ENCODE results near the gene FAM120A.

Gene FAM120A

DNA sequence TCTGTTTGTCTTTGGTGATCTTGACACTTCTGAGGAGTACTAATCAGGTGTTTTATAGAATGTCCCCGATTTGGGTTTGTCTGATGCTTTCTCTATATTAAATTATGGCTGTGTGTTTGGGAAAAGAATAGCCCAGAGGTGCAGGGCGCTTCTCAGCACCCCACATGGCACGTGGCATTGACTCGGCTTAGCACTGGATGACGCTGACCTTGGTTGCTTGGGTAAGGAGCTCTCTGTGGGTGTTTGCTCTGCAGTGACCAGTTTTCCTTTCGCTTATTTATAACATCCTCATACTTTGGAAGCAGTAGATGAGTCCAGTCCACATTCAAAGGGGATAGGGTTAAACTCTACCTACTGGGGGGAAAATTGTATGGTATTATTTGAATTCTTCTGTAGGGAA lies 14.4 kb downstream of the FAM120A start:
- no peak overlapping the region for H4K8ac ChIP-seq (ENCODE audit: low read length)
- no peak overlapping the region for H2BK120ac ChIP-seq (ENCODE audit: low read depth, low read length)
- H3K27me3 ChIP-seq (ENCODE audit: control insufficient read depth in 1 of 2, insufficient read depth in 1 of 2, low read length in 2 of 2) = no peaks in the 10 kb centered on the region
- H2BK5ac ChIP-seq (ENCODE audit: low read depth, low read length, poor library complexity, severe bottlenecking) = no peak overlapping the region
- H3K14ac ChIP-seq (ENCODE audit: low read length in 2 of 2) = no peak overlapping the region
- no peaks in the 10 kb centered on the region for H3K9me3 ChIP-seq (ENCODE audit: control insufficient read depth, low read length)
- peaks cover 16% of the 10 kb centered on the region for H3K4me1 ChIP-seq (ENCODE audit: control insufficient read depth, insufficient read depth, low read depth, low read length)
- no peak overlapping the region for H3K18ac ChIP-seq (ENCODE audit: low read depth in 1 of 2, low read length in 2 of 2)
- no peak overlapping the region for H3K4ac ChIP-seq (ENCODE audit: low read depth in 1 of 2, low read length in 2 of 2)
- H3K36me3 ChIP-seq (ENCODE audit: control insufficient read depth in 1 of 2, insufficient read depth in 2 of 2, low read depth in 1 of 2, low read length in 2 of 2) = no peaks in the 10 kb centered on the region
- DNase-seq = no peak
- H3K79me1 ChIP-seq (replicated peaks; ENCODE audit: low read length, poor library complexity, severe bottlenecking) = peaks cover 3% of the 10 kb centered on the region
- H3K27ac ChIP-seq (ENCODE audit: low read length, poor library complexity, severe bottlenecking) = no peak overlapping the region
- H2AFZ ChIP-seq (ENCODE audit: low read depth, low read length) = no peak overlapping the region
- H4K91ac ChIP-seq (ENCODE audit: low read length) = no peak overlapping the region
- H2BK12ac ChIP-seq (ENCODE audit: low read length in 2 of 2) = no peak overlapping the region
- no peak overlapping the region for H3K4me3 ChIP-seq (ENCODE audit: insufficient read depth in 1 of 2, low read depth in 1 of 2, low read length in 2 of 2)
- H2AK5ac ChIP-seq (ENCODE audit: low read length, severe bottlenecking) = no peak overlapping the region
- WGBS = 93% methylated on average over 4 of the region's 6 CpGs
- H3K23ac ChIP-seq (ENCODE audit: low read length in 2 of 2) = no peak overlapping the region
- H2BK15ac ChIP-seq (ENCODE audit: low read depth, poor library complexity, severe bottlenecking) = no peak overlapping the region
- H3K4me2 ChIP-seq (ENCODE audit: low read length, poor library complexity, severe bottlenecking) = no peak overlapping the region
- no peak overlapping the region for H3K9ac ChIP-seq (ENCODE audit: low read length)

DNA sequence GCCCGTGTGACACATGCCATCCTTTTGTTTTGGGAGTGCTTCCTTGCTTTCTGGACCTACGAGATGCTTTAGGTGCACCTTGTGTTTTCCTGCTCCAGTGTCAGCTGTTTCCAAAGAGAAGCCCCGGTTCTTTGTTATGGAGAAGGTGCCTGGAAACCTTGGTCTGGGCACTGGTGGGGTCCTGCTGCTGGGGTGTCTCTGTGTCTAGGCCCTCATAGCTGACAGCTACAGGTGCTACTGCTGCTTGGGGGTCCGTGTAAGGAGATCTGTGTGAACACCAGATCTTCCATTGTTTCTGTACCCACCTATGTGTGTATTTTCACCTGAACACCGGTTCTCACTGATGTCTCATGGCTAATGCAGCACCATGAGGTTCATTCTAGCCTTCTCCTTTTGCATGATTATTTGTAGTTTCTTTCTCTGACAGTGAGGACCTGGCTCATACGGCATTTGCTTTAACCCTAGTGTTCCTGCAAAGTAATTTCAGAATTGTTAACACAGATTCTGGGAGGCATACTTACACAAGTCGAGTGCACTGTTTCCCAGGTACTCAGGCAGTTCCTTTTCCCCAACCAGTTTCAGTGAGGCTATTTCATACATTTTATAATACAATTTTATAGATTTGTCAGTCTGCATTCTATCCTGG lies 15.1 kb downstream of the FAM120A start:
- H2BK5ac ChIP-seq (ENCODE audit: low read depth, low read length, poor library complexity, severe bottlenecking) = no peak overlapping the region
- H3K4me3 ChIP-seq (ENCODE audit: insufficient read depth in 1 of 2, low read depth in 1 of 2, low read length in 2 of 2) = no peak overlapping the region
- no peak overlapping the region for H2BK120ac ChIP-seq (ENCODE audit: low read depth, low read length)
- no peaks in the 10 kb centered on the region for H3K27me3 ChIP-seq (ENCODE audit: control insufficient read depth in 1 of 2, insufficient read depth in 1 of 2, low read length in 2 of 2)
- H3K79me1 ChIP-seq (replicated peaks; ENCODE audit: low read length, poor library complexity, severe bottlenecking) = peaks cover 3% of the 10 kb centered on the region
- H4K91ac ChIP-seq (ENCODE audit: low read length) = no peak overlapping the region
- H3K18ac ChIP-seq (ENCODE audit: low read depth in 1 of 2, low read length in 2 of 2) = no peak overlapping the region
- H3K14ac ChIP-seq (ENCODE audit: low read length in 2 of 2) = peak overlapping the region in 1 of 2 experiments; percentile 12
- H3K9me3 ChIP-seq (ENCODE audit: control insufficient read depth, low read length) = no peaks in the 10 kb centered on the region
- no peak overlapping the region for H2BK12ac ChIP-seq (ENCODE audit: low read length in 2 of 2)
- no peak overlapping the region for H2AFZ ChIP-seq (ENCODE audit: low read depth, low read length)
- H3K9ac ChIP-seq (ENCODE audit: low read length) = no peak overlapping the region
- H3K36me3 ChIP-seq (ENCODE audit: control insufficient read depth in 1 of 2, insufficient read depth in 2 of 2, low read depth in 1 of 2, low read length in 2 of 2) = peaks cover 0 to 5% of the 10 kb centered on the region in 2 experiments
- H3K4me2 ChIP-seq (ENCODE audit: low read length, poor library complexity, severe bottlenecking) = no peak overlapping the region
- H4K8ac ChIP-seq (ENCODE audit: low read length) = no peak overlapping the region
- H3K4me1 ChIP-seq (ENCODE audit: control insufficient read depth, insufficient read depth, low read depth, low read length) = peaks cover 16% of the 10 kb centered on the region
- peak overlapping the region in 1 of 2 experiments; percentile 72 for H3K23ac ChIP-seq (ENCODE audit: low read length in 2 of 2)
- no peak for DNase-seq
- 63% methylated on average over 6 of the region's 7 CpGs for WGBS
- no peak overlapping the region for H3K27ac ChIP-seq (ENCODE audit: low read length, poor library complexity, severe bottlenecking)
- H2BK15ac ChIP-seq (ENCODE audit: low read depth, poor library complexity, severe bottlenecking) = no peak overlapping the region
- H2AK5ac ChIP-seq (ENCODE audit: low read length, severe bottlenecking) = no peak overlapping the region
- peak overlapping the region in 1 of 2 experiments; percentile 50 for H3K4ac ChIP-seq (ENCODE audit: low read depth in 1 of 2, low read length in 2 of 2)

DNA sequence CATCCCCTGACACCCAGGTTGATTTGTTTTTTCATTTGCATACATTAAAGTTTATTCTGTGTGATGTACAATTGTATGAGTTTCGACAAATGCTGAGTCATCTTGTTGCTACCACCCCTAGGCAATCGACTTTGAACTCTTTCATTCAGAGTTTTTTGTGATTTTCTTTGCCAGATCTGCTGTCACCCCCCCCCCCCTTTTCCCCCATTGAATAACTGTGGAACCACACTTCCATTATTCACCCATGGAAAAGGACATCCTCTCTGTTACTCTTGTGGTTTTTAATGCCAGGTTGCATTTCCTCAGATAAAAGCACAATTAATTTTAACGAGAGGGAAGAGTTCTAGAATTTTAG lies 15.6 kb downstream of the FAM120A start:
- Histone ChIP-seq H3K14ac (ENCODE audit: low read length in 2 of 2) (no peak overlapping the region), H3K9me3 (ENCODE audit: control insufficient read depth, low read length) (no peaks in the 10 kb centered on the region), H3K27ac (ENCODE audit: low read length, poor library complexity, severe bottlenecking) (no peak overlapping the region), H3K18ac (ENCODE audit: low read depth in 1 of 2, low read length in 2 of 2) (no peak overlapping the region), H3K79me1 (replicated peaks; ENCODE audit: low read length, poor library complexity, severe bottlenecking) (peaks cover 3% of the 10 kb centered on the region), H3K4me3 (ENCODE audit: insufficient read depth in 1 of 2, low read depth in 1 of 2, low read length in 2 of 2) (no peak overlapping the region), H3K27me3 (ENCODE audit: control insufficient read depth in 1 of 2, insufficient read depth in 1 of 2, low read length in 2 of 2) (no peaks in the 10 kb centered on the region), H4K8ac (ENCODE audit: low read length) (no peak overlapping the region), H2BK120ac (ENCODE audit: low read depth, low read length) (no peak overlapping the region), H2BK12ac (ENCODE audit: low read length in 2 of 2) (no peak overlapping the region), H3K4ac (ENCODE audit: low read depth in 1 of 2, low read length in 2 of 2) (no peak overlapping the region), H3K23ac (ENCODE audit: low read length in 2 of 2) (no peak overlapping the region), H4K91ac (ENCODE audit: low read length) (no peak overlapping the region), H3K9ac (ENCODE audit: low read length) (no peak overlapping the region), H3K4me1 (ENCODE audit: control insufficient read depth, insufficient read depth, low read depth, low read length) (peaks cover 16% of the 10 kb centered on the region), H3K4me2 (ENCODE audit: low read length, poor library complexity, severe bottlenecking) (no peak overlapping the region), H2AK5ac (ENCODE audit: low read length, severe bottlenecking) (no peak overlapping the region), H2BK5ac (ENCODE audit: low read depth, low read length, poor library complexity, severe bottlenecking) (no peak overlapping the region), H3K36me3 (ENCODE audit: control insufficient read depth in 1 of 2, insufficient read depth in 2 of 2, low read depth in 1 of 2, low read length in 2 of 2) (peaks cover 0 to 5% of the 10 kb centered on the region in 2 experiments), H2BK15ac (ENCODE audit: low read depth, poor library complexity, severe bottlenecking) (no peak overlapping the region), H2AFZ (ENCODE audit: low read depth, low read length) (no peak overlapping the region)
- no peak for DNase-seq
- WGBS = 74% methylated on average over 3 of the region's 3 CpGs

DNA sequence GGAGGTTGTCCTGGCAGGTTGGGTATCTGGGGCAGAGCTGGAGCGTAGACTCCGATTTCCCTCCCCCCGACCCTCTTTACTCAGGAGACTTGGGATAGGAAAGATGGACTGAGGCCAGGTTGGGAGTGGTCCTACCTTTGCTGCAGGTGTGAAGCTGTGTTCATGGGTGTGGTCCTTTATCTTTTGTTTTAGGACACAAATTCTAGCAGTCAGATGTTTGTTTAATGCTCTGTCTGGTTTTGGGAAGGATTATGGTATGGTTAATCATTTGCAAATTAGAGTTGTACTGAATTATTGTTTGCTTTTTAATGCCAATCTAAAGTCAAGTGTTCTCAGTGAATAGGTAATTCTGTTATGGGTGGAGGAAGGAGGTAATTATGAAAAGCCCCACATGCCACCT lies 16.0 kb downstream of the FAM120A start:
- no peak overlapping the region for H3K23ac ChIP-seq (ENCODE audit: low read length in 2 of 2)
- H3K4ac ChIP-seq (ENCODE audit: low read depth in 1 of 2, low read length in 2 of 2) = no peak overlapping the region
- no peak overlapping the region for H2AFZ ChIP-seq (ENCODE audit: low read depth, low read length)
- H2BK12ac ChIP-seq (ENCODE audit: low read length in 2 of 2) = no peak overlapping the region
- H3K36me3 ChIP-seq (ENCODE audit: control insufficient read depth in 1 of 2, insufficient read depth in 2 of 2, low read depth in 1 of 2, low read length in 2 of 2) = peaks cover 0 to 10% of the 10 kb centered on the region in 2 experiments
- H3K4me1 ChIP-seq (ENCODE audit: control insufficient read depth, insufficient read depth, low read depth, low read length) = peaks cover 16% of the 10 kb centered on the region
- H2BK15ac ChIP-seq (ENCODE audit: low read depth, poor library complexity, severe bottlenecking) = no peak overlapping the region
- H3K79me1 ChIP-seq (replicated peaks; ENCODE audit: low read length, poor library complexity, severe bottlenecking) = peaks cover 3% of the 10 kb centered on the region
- no peaks in the 10 kb centered on the region for H3K27me3 ChIP-seq (ENCODE audit: control insufficient read depth in 1 of 2, insufficient read depth in 1 of 2, low read length in 2 of 2)
- no peak overlapping the region for H3K27ac ChIP-seq (ENCODE audit: low read length, poor library complexity, severe bottlenecking)
- H4K91ac ChIP-seq (ENCODE audit: low read length) = no peak overlapping the region
- no peak overlapping the region for H3K4me3 ChIP-seq (ENCODE audit: insufficient read depth in 1 of 2, low read depth in 1 of 2, low read length in 2 of 2)
- H3K4me2 ChIP-seq (ENCODE audit: low read length, poor library complexity, severe bottlenecking) = no peak overlapping the region
- 99% methylated on average over 3 of the region's 3 CpGs for WGBS
- no peaks in the 10 kb centered on the region for H3K9me3 ChIP-seq (ENCODE audit: control insufficient read depth, low read length)
- no peak overlapping the region for H3K9ac ChIP-seq (ENCODE audit: low read length)
- no peak overlapping the region for H3K14ac ChIP-seq (ENCODE audit: low read length in 2 of 2)
- peak overlapping the region; percentile 49 for H2AK5ac ChIP-seq (ENCODE audit: low read length, severe bottlenecking)
- no peak for DNase-seq
- H3K18ac ChIP-seq (ENCODE audit: low read depth in 1 of 2, low read length in 2 of 2) = no peak overlapping the region
- no peak overlapping the region for H2BK5ac ChIP-seq (ENCODE audit: low read depth, low read length, poor library complexity, severe bottlenecking)
- no peak overlapping the region for H2BK120ac ChIP-seq (ENCODE audit: low read depth, low read length)
- no peak overlapping the region for H4K8ac ChIP-seq (ENCODE audit: low read length)
